GM21447 (cell line): ENCODE measurements around the gene AKT2.

ENCODE experiments used
- ATAC-seq: cut with Tn5 transposase; IDR thresholded peaks from one replicate; pipeline ENCODE4 v1.9.1; 2021; ENCODE audit not compliant: unreplicated experiment

Gene AKT2

DNA sequence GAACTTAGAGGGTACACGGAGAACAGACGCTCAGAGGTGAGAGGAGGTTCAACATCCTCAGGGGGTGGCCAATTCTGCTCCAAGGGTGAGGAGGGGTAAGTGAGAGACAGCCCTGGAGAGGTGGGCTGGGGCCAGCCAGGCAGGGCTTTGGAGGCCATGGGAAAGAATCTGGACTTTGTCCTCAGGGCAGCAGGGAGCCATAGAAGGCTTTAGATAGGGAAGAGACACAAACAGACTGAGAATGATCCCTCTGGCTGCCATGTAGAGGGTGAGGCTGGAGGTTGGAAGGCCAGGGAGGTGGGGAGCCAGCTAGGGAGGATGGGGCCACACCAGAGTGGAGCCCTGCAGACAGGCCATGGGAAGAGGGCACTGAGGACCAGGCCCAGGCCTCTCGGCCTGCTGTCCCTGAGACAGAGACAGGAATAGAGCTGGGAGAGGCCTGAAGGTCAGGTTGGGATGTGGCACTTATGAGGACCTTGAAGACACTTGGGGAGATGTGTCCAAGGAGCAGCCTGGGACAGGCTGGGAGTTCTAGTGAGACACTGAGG, 29.5 kb downstream of the AKT2 start:
- ATAC-seq = no peak

DNA sequence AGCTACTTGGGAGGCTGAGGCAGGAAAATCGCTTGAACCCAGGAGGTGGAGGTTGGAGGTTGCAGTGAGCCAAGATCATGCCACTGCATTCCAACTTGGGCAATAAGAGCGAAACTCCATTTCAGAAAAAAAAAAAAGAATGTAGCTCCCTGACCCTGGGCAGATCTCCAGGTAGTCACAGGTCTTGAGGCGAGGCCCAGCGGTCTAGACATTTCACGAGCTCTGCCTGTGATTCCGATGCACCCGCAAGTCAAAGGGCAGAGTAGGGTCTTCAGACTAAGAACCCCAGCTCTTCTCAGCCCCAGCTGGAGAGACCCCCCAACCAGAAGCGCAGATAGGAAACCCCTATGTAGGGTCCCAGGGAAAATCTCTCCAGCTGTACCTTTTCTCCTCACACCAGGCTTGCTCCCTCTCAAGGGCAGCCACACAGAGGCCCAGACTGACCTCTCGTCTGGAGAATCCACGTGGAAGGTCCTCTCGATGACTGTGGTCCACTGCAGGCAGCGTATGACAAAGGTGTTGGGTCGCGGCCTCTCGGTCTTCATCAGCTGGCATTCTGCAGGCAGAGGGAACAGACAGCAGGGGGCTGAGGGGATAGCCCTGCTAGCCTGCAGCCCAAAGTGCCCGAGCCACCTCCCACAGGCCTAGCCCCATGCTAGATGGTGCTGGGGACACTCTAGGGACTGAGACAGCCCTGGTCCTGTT, 30.3 kb downstream of the AKT2 start:
- ATAC-seq = no peak

DNA sequence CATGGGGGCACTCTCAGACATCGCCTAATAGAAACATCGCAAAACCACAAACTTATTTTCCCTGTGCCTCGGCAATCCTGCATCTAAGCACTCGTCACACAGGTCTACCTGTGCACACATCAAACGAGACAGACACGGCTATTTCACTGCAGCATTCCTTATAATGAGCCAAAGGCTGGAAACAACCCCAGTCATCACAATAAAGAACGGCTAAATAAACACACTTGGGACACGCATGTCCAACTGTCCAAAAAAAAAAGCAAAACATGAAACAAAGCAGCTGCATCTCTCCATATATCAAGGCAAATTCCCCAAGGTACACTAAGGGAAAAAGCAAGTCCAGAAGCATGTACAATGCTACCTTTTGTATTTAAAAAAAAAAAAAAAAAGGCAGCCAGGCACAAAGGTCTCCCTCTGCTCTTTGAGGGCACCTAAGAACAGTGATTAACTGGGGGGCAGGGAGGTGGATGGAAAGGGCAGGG, 31.5 kb downstream of the AKT2 start:
- ATAC-seq = no peak

DNA sequence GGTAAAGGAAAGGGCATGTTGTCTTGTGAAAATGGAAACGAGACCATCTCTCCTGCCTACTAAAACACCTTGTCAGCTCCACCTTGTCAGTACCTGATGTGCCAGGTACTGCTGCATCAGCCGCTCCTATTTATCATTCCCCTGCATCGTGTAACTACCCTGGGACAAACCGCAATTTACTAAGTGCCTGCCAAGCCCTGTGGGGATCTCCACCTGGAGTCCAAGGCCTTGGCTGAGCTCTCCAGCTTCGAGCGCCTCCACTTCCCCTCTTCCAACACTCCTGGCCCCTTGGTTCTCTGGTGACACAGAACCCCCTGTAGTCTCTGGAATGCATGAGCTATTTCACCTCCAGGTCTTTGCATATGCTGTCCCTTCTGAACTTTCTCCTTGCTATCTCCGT, 32.8 kb downstream of the AKT2 start:
- no peak for ATAC-seq

DNA sequence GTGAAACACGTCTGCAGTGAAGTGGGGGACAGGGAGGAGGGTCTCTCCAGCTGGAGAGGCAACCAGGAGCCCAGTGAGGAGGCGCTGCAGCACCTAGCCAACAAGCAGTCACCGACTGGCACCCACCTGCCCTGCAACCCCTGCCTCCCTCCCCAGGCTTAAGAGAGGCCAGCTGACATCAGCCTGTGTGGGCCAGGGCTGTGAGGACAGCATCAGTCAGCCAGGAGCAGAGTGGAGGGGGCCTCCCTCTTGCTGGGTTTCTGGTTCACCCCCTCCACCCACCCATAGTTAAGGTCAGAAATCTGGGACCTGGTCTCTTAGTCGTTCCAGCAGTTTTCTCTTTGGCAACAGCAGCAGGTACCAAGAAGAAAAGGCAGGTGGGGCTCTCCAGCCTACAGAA, 33.2 kb downstream of the AKT2 start:
- no peak for ATAC-seq

DNA sequence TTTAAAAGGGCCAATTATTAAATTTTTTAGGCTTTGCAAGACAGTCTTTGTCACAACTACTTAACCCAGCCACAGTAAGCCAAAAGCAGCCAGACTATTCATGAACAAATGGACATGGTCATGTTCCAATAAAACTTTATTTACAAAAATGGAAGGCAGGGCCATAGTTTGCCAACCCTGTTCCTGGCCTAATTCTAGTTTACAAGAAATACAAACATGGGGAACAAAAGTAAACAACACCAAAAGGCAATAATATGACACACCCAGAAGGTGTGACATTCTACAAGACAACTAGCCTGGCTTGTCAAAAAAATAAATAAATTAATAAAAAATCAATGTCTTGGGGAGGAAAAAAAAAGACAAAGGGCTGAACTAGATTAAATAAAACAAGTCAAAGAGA, 33.9 kb downstream of the AKT2 start:
- ATAC-seq = no peak

DNA sequence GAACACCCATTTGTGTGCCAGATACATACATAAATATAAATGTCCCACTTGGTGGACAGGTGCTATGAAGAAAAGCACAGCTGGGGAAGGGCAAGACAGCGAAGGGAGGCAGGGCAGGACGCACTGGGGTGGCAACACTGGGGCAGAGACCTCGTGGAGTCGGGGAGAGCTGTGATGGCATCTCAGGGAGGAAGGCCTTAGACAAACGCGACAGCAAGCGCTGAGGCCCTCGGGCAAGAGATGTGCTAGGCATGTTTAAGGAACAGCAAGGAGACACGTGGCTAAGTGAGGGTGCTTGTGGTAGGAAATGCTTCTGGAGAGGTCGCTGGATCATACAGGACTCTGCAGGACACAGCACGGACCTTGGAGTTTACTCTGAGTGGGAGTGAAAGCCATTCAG, 35.4 kb downstream of the AKT2 start:
- no peak for ATAC-seq

DNA sequence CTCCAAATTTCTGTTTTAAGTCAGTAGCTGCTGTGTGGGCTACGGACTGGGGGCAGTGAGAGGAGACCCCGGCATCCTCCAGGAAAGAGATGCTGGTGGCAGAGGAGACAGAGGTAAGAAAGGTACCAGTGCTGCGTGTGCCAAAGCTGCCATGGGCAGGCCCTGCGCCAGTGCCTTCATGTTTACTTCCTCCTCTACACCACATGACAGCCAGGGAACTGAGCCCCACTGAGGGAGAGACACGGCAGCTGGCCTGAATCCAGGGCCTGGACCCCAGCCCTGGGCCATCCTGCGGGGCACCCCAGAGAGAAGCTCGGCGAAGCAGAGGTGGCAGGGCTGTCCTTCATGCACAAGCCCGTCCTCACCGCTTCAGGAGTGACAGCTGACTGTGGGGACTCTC, 35.9 kb downstream of the AKT2 start:
- no peak for ATAC-seq

DNA sequence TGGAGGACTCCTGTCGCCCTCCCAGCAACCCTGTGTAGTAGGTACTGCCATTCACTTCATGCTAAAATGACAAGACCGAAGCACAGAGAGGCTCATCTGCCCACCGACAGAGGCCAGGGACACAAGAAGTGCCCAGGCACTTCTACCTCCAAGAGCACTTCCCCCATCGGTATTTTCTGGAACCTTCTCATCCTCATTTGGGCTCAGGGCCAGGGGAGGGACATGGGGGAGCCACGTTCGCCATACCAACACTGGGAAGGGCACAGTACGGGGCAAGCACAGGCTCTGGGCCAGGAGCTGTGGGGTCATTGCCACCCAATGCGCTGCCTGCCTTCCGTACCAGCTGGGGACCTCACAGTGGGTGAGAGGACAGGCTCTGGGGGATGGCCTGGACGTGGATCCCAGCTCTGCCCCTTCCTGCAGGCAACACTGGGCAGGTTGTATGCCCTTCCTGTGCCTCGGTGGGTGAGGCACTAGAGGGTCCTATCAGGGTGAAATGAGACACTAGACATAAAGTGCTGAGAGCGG, 37.3 kb downstream of the AKT2 start:
- ATAC-seq = no peak

DNA sequence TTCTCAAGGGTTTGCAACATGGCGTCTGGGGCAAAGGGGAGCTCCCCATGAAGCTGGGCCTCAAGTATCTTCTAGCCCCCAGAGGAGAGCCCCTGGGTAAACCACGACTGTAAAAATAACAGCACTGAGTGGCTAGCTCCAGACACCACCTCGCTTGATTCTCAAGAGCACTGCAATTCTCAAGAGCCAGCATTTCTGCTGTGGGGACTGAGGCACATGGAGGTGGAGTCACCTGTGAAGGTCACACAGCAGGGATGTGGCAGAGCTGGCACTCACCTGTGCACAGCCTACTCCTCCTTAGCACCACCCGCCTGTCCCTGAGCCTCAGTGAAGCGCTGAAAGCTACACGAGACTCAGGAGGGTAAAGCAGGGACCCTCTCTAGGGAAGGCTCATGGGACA, 38.0 kb downstream of the AKT2 start:
- no peak for ATAC-seq

DNA sequence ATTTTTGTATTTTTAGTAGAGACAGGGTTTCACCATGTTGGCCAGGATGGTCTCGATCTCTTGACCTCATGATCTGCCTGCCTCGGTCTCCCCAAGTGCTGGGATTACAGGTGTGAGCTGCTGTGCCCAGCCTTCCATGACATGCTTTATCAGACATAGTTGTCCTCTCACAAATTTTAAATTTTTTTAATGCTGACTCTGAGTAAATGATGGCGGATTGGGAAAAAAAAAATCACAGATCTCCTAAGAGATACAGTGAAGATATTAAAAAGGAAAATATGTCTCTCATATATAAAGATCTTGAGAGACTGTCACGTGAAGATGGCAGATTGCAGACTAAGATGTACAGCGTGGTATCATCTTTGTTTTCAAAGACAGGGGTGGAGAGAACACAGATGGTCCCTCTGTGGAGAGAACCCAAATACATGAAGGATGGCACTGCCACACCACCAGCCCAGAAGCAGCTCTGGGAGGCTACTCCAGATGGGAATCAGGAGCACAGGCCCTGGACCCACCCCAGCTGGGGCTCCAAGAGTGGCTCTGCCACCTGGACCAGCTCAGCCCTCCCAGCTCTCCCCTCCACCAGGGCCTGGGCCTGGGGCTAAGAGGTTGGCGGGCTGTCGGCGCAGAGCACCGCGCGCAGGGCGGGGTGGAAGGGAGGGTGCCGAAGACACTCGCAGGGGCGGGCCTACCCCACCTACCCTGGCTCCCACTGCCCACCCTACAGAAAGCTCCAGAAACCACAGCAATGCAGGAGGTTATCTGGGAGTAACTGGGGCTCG, 38.7 kb downstream of the AKT2 start:
- ATAC-seq = no peak

DNA sequence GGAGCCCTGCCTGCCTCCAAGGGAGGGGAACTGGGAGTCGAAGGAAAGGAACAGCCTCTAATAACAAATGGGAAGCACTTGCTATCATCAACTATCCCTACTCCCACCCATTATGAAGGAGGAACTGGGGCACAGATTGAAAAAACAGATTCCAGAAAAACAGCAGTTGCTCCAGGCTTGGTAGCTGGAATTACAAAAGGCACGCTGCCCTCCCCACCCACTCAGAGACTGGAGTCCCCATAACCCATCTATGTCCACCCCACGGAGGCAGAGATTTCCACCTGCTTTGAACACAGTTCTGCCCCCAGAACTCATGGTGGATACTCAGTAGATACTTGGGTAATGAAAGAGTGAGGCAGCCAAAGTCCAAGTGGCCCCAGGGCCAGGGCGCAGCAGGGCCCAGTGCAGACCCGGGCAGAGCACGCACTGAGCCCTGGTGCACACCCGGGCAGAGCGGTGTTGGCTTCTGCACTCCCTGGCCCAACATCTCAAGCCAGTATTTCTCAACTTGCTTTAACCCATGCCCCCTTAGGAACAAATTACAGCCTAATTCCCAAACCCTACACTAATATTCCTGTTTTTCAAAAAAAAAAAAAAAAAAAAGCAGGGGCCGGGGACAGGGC, 39.5 kb downstream of the AKT2 start:
- no peak for ATAC-seq

DNA sequence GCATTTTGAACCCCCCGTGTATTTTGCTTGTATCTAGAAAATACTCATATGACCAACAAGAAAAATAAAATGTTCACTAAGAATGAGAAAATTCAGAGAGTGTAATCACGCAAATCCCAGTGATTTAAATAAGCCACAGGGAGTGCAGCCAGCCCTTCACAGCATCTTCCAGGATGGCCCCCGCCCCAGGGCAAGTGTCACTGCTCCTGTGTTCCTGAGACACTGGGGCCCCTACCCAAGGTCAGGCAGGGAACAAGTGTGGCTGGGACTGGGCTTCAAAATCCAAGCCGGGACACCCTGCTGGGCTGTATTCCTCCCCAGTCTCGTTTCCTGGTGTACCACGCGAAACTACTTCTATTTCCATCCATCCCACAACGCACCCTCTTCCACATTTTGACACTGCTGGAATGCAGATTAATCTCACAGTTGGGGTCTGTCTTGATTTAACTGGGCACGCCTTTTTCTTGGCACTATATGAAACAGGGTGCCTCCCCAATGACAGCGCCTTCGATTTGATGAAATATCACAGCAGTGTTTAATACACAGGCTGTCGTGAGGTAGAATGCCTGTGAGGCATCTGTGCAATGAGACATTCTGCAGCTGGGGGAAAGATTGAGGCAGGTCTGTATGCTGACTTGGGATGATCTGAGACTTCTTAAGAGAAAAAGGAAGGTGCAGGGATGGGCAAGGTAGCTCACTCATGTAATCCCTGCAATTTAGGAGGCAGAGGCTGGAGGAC, 40.4 kb downstream of the AKT2 start:
- ATAC-seq = no peak

DNA sequence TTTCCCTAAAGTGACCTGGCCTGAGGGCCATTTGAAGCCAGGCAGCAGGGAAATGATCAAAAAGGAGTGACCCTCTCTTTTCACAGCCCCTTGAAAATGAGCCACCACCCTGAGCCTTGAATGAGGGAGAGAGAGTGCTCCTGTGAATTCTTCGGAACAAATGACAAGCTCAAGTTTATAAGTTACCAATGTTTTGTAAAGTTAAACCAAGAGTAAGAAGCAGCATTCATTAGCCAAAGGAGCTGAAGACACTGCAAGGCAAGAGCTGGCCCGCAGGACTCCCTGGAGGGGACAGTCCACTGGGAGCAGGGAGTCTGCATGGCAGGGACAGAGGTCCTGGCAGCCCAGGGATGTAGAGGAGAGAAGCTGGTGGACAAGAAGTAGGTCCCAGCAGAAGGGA, 42.0 kb downstream of the AKT2 start:
- ATAC-seq = no peak

DNA sequence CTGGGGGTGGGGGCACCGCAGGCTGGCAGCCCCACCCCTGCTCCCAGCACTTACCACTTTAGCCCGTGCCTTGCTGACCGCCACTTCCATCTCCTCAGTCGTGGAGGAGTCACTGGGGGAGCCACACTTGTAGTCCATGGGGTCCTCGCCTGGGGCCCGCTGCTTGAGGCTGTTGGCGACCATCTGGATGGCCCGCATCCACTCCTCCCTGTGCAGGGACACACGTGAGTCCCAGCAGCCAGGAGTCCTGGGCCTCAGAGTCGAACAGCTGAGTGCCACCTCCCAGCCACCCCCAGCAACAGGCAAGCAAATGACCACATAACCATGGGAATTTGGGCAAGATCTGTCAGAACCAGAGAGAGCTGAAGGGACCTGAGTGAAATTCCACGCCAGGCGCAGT, 42.7 kb downstream of the AKT2 start:
- no peak for ATAC-seq

DNA sequence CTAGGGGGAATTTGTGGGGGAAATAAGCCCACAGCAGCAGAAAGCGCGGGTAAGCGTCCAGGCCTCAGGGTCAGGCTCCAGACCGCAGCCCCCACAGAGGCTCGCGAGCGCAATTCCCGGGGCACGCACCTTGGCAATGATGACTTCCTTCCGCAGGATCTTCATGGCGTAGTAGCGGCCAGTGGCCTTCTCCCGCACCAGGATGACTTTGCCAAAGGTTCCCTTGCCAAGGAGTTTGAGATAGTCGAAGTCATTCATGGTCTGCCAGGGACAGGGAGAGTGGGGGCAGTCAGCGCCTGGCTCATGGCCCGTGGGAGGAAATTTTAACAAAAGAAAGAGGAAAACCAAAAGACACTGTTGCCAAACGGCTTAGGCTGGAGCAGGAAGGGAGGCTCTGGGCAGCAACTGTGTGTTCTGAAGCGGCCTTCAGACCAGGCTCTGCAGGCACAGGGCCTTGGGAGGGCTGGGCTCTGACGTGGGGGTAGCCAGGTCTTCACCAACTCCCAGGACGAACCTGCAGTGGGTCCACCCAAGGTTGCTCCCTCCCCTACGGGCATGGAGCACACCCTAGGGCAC, 43.2 kb downstream of the AKT2 start:
- ATAC-seq = no peak

DNA sequence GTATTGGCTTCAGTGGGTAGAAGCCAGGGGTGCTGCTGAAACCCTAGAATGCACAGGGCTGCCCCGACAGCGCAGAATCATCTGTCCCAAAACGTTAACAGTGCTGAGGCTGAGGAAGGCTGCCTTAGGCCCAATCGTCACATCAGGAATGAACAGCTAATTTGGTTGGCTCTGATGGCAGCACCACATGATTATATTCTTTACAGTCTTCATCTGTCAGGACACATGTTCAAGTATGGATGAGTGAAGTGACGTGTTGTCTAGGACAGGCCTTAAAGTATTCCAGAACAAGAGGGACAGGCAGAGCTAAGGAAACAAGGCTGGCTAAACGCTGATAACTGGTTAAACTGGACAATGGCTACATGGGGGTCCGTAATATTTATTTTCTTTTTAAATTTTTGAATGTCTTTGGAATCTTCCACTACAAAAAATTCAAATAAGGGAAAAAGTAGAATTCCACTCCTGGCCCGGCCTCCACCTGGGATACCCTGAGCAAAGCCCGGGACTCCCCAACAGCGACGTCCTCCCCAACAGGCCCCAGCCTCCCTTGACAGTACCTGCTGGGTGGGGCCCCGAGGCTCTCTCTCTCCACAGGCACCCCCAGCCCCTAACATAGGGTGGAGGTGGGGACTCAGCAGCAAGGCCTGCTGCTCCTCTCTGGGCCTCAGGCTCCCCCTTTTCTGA, 43.9 kb downstream of the AKT2 start:
- no peak for ATAC-seq

DNA sequence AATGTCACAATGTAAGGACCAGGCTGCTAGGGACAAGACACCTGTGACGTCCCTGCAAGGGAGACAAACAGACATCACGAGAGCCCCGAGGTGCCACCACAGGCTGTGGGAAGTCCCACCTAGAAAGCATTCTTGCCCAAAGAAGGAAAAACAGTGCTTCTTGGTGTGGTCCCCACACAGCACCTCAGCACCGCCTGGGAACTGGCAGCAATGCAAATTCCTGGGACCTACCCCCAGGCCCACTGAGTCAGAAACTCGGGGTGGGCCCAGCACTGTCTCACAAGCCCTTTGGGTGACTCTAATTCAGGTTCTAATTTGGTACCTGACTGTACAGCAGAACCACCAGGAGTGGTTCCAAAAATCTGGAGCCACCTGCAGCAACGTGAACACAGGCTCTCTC, 44.8 kb downstream of the AKT2 start:
- ATAC-seq = no peak

DNA sequence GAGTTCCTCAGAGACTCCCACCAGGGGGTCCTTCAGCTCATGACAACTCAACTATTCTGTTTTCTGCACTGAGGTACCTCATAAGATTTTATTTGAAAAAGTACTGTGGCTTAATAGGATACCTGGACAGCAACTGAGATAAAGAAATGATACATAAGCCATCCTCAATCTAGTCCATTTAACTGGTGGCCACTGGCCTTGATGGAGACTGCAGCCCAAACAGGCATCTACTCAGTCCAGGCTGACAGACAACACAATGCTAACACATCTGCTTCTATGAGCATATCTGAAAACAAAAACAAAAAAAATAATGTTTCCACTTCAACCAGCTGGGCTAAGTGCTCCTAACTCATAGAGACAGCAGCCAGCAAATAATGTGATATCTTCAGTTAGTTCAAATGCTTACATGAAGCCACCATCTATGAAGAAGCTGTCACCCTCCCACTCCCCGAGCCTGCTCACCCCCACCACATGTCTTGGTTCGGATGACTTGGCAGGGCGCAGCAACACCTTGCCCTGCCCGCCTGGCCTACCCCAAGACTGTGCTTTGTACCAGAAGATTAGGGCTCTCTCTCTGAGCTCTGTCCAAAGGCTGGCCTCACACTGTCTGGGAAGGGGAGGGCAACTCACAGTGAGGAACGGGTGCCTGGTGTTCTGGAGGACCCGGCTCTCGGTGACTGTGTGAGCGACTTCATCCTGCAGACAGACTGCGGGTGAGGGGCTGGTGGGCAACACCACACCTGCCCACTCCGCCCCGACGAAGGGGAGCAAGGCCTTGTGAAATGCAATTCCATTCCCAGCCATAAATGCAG, 45.5 kb downstream of the AKT2 start:
- no peak for ATAC-seq
